Measurements from ENCODE around the gene PDE4B.

Gene PDE4B

DNA sequence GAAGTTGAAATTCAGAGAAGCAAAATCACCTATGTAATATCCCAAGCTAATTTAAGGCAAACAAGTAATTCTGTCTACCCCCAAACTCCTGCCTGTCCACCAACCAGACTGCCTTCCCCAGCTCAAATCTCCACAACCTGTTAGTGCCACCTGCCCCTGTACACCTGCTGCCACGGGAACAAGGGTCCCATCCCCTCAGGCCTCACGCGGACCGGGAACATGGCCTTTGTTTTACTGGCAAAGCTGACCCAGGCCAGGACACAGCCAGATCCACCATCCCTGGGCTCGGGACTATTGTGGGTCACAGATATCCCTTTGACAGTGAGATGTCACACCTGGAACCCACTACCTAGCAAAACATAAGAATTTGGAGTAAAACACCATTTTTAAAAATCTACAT, 601.9 kb downstream of the PDE4B start:
- Histone ChIP-seq H3K9me3 (ENCODE audit: insufficient read depth, low read depth, low read length) (peaks cover 11% of the 10 kb centered on the region; the same call in 1 of the 2 replicates), H3K27me3 (ENCODE audit: insufficient read depth, low read length, poor library complexity, severe bottlenecking) (no peaks in the 10 kb centered on the region), H3K9me2 (replicated peaks; ENCODE audit: low read depth, low read length) (no peaks in the 10 kb centered on the region), H3K4me2 (ENCODE audit: low read depth, low read length, poor library complexity, severe bottlenecking) (no peak overlapping the region), H3F3A (ENCODE audit: low read depth) (no peaks in the 10 kb centered on the region), H3K4me1 (ENCODE audit: insufficient read depth, low read length, poor library complexity, severe bottlenecking) (peaks cover 8% of the 10 kb centered on the region), H3K79me2 (ENCODE audit: insufficient read depth, low read length) (no peaks in the 10 kb centered on the region), H2AFZ (ENCODE audit: low read length) (no peak overlapping the region), H4K20me1 (ENCODE audit: insufficient read depth, low read length, poor library complexity, severe bottlenecking) (no peaks in the 10 kb centered on the region), H3K9ac (ENCODE audit: low read depth, low read length, poor library complexity, severe bottlenecking) (no peak overlapping the region), H3K36me3 (ENCODE audit: insufficient read depth, low read length) (no peaks in the 10 kb centered on the region), H3K4me3 (ENCODE audit: low read length, poor library complexity, severe bottlenecking) (no peak overlapping the region)
- TF ChIP-seq EZH2phosphoT487 (IDR thresholded peaks at IDR 0.05; ENCODE audit: borderline replicate concordance), result no peak
- TF ChIP-seq, protein P1, sequence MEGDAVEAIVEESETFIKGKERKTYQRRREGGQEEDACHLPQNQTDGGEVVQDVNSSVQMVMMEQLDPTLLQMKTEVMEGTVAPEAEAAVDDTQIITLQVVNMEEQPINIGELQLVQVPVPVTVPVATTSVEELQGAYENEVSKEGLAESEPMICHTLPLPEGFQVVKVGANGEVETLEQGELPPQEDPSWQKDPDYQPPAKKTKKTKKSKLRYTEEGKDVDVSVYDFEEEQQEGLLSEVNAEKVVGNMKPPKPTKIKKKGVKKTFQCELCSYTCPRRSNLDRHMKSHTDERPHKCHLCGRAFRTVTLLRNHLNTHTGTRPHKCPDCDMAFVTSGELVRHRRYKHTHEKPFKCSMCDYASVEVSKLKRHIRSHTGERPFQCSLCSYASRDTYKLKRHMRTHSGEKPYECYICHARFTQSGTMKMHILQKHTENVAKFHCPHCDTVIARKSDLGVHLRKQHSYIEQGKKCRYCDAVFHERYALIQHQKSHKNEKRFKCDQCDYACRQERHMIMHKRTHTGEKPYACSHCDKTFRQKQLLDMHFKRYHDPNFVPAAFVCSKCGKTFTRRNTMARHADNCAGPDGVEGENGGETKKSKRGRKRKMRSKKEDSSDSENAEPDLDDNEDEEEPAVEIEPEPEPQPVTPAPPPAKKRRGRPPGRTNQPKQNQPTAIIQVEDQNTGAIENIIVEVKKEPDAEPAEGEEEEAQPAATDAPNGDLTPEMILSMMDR (conservative IDR thresholded peaks at IDR 0.05; ENCODE audit: low read length), result no peak

DNA sequence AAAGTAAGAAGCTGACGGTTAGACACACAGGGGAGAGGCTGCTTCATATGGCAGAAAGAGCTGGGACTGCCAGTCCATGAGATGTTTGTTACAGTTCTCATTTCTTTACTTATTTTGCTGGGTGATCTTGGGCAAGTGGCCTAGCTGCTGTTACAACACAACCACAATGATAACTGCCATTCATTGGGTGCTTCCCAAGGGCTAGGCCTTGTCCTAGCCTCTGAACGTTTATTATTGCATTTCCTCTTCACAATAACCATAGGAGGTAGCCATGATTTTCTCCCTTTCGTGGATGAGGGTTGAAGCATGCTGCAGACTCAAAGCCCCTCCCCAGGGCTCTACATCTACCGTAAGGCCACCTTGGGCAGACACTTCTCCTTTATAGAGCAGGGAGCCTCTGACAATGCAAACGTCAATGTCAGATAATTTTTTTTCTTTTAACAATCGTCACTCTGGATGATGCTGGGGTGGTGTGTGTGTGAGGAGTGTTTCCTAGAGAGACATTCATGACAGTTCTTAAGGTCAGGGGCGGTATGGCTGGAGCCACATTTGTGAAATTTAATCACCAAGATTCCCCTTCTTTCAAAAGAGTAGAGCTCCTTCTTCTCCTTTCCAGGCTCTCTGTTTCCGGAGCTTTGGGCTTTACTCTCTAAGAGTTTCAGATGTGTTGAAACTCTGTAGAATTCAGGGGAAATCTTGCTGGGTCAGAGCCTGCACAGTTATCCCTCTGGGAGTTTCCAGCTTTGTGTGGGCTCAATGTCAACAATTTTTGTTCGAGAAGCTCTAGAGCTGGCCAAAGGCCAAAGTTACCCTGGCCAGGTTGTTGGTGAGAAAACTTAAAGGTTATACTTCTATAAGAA, 602.7 kb downstream of the PDE4B start:
- H3K9me2 ChIP-seq (replicated peaks; ENCODE audit: low read depth, low read length), result no peaks in the 10 kb centered on the region
- TF ChIP-seq, protein P1 (conservative IDR thresholded peaks at IDR 0.05; ENCODE audit: low read length), result no peak
- TF ChIP-seq EZH2phosphoT487 (IDR thresholded peaks at IDR 0.05; ENCODE audit: borderline replicate concordance), result no peak
- no peaks in the 10 kb centered on the region for H3K79me2 ChIP-seq (ENCODE audit: insufficient read depth, low read length)
- no peaks in the 10 kb centered on the region for H3K36me3 ChIP-seq (ENCODE audit: insufficient read depth, low read length)
- H4K20me1 ChIP-seq (ENCODE audit: insufficient read depth, low read length, poor library complexity, severe bottlenecking), result no peaks in the 10 kb centered on the region
- H3K9me3 ChIP-seq (ENCODE audit: insufficient read depth, low read depth, low read length), result peaks cover 3% of the 10 kb centered on the region; the same call in 1 of the 2 replicates
- H3K27me3 ChIP-seq (ENCODE audit: insufficient read depth, low read length, poor library complexity, severe bottlenecking), result no peaks in the 10 kb centered on the region
- H3K9ac ChIP-seq (ENCODE audit: low read depth, low read length, poor library complexity, severe bottlenecking), result no peak overlapping the region
- H3F3A ChIP-seq (ENCODE audit: low read depth), result no peaks in the 10 kb centered on the region
- peaks cover 15% of the 10 kb centered on the region for H3K4me1 ChIP-seq (ENCODE audit: insufficient read depth, low read length, poor library complexity, severe bottlenecking)
- H3K4me3 ChIP-seq (ENCODE audit: low read length, poor library complexity, severe bottlenecking), result no peak overlapping the region
- H3K4me2 ChIP-seq (ENCODE audit: low read depth, low read length, poor library complexity, severe bottlenecking), result no peak overlapping the region
- no peak overlapping the region for H2AFZ ChIP-seq (ENCODE audit: low read length)

DNA sequence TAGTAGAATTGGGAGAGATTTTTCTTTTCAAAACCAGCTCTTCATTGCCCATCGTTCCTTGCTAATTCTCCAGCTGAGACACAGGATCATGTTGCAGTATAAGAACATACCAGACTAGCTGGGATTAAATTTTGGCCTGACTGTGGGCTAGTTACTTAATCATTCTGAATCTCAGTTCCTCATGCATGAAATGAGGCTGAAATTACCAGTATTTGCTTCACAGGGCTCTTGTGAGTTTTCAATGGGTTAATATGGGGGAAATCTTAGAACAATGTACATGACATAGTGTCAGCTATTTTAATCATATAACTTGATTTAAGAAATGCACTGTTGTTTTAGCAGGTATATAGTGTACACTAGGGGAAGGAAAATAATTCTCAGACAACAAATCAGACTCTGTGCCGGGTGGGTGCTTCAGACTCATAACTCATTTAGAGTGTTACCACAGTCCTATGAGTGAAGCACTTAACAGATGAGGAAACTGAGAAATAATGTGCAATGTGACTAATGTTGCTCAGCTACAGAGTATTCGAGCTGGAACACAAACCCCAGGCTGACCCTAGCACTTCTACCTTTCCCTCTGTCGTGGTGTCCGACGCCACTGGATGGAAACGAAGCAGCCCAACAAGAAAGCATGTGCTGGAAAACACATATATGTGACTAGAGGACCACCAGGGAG, 603.7 kb downstream of the PDE4B start:
- no peak overlapping the region for H2AFZ ChIP-seq (ENCODE audit: low read length)
- no peaks in the 10 kb centered on the region for H3K79me2 ChIP-seq (ENCODE audit: insufficient read depth, low read length)
- H3K4me3 ChIP-seq (ENCODE audit: low read length, poor library complexity, severe bottlenecking), result no peak overlapping the region
- TF ChIP-seq EZH2phosphoT487 (IDR thresholded peaks at IDR 0.05; ENCODE audit: borderline replicate concordance), result no peak
- TF ChIP-seq, protein P1 (conservative IDR thresholded peaks at IDR 0.05; ENCODE audit: low read length), result no peak
- H3K9ac ChIP-seq (ENCODE audit: low read depth, low read length, poor library complexity, severe bottlenecking), result no peak overlapping the region
- H3K4me1 ChIP-seq (ENCODE audit: insufficient read depth, low read length, poor library complexity, severe bottlenecking), result peaks cover 15% of the 10 kb centered on the region
- no peaks in the 10 kb centered on the region for H3K36me3 ChIP-seq (ENCODE audit: insufficient read depth, low read length)
- no peaks in the 10 kb centered on the region for H4K20me1 ChIP-seq (ENCODE audit: insufficient read depth, low read length, poor library complexity, severe bottlenecking)
- no peak overlapping the region for H3K4me2 ChIP-seq (ENCODE audit: low read depth, low read length, poor library complexity, severe bottlenecking)
- no peaks in the 10 kb centered on the region for H3K9me3 ChIP-seq (ENCODE audit: insufficient read depth, low read depth, low read length)
- H3F3A ChIP-seq (ENCODE audit: low read depth), result no peaks in the 10 kb centered on the region
- no peaks in the 10 kb centered on the region for H3K27me3 ChIP-seq (ENCODE audit: insufficient read depth, low read length, poor library complexity, severe bottlenecking)
- H3K9me2 ChIP-seq (replicated peaks; ENCODE audit: low read depth, low read length), result no peaks in the 10 kb centered on the region

All from Loucy (cell line).